Forelimb muscle (tissue), 1 donor: ENCODE measurements around the gene EFCAB7. TPM values are rescaled to one million over a fixed set of nuclear protein-coding genes. Genes with fewer than 3 reads are reported as not detected.

Experiments used
- DNase-seq: peaks from one replicate; pipeline ENCODE4 v3.0.0-alpha.2; 2013; ENCODE audit warnings: low read depth
- polyA plus RNA-seq: library from polyadenylated mRNA; unstranded; fragments of 120-200 nt; gene quantifications from one replicate; pipeline ENCODE4 v1.2.1, GENCODE V29; 2013; ENCODE audit not compliant: insufficient read length

EFCAB7 gene, protein sequence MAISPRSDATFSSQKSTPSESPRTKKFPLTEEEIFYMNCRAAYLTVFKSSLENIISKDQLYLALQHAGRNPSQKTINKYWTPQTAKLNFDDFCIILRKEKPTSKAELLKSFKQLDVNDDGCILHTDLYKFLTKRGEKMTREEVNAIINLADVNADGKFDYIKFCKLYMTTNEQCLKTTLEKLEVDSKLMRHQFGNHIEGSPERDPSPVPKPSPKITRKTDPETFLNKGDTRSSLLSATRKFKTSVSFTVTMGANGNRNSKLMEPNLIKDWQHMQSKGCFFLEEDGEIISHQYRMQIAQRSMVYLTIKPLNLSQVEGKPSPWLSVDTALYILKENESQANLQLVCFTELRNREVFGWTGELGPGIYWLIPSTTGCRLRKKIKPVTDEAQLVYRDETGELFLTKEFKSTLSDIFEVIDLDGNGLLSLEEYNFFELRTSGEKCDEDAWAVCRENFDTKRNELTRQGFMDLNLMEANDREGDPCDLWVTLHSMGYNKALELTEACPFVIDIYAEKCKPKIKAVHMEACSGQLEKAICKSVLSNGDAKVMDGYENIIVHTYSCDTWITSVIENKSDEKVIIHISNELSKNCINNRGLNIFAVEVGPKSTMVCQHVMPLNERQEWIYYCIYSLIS
- 9.4 TPM for polyA plus RNA-seq

DNA sequence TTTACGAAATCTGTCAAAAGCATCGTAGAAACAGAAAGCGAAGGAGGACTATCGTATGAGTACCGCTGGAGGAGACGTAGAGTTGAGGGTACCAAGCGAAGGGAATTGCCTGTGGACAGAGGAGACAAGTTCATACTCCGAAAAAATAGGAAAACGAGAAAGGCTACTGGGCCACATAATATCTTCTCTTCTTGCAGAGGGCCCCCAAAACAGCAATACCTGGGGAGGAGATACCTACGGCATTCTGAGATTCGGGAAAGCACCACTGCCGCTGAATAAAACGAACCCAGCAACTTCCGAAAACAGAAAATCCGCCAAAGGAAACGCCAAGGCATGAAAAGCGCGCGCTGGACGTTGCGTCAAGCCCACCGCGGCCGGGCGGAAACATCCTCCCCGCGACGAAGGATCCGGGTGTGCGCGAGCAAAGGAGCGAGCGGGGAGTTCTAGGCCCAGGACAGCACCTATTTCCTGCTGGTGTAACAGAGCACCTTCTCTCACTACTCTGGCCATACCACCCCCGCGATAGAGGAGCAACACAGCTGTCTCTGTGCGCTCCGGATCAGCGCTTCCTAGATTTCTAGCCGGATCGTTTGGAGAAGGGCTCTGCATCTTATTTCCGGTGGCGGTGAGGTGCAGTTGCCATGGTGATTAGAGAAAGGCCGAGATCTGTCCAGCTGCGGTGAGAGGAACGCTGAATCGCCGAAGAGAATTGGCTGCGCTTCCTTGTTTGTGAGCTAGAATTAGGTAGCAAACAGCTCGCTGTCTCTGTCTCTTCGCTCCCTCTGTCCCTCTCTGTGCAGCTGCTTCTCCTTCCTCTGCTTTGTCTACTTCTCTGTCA lies at the start of gene EFCAB7, which contains the start of gene ITGB3BP:
TSS of gene EFCAB7 (plus strand) at position 635 of the 838 bp plus-strand sequence. CDS start 2,048 bp downstream, outside the sequence.
TSS of gene ITGB3BP (minus strand) at position 335 of the 838 bp plus-strand sequence. CDS start at position 243, 92 bp downstream.
- peak; percentile 83 for DNase-seq

DNA sequence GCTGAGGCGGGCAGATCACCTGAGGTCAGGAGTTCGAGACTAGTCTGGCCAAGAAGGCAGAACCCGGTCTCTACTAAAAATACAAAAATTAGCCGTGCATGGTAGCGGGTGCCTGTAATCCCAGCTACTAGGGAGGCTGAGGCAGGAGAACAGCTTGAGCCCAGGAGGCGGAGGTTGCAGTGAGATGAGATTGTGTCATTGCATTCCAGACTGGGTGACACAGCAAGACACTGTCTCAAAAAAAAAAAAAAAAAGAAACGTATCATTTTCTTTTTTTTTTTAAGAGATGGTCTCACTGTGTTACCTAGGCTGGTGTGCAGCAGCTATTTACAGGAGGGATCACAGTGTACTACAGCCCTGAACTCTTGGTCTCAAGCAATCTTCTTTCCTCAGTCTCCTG lies 47.6 kb upstream of the EFCAB7 start:
- no peak for DNase-seq

DNA sequence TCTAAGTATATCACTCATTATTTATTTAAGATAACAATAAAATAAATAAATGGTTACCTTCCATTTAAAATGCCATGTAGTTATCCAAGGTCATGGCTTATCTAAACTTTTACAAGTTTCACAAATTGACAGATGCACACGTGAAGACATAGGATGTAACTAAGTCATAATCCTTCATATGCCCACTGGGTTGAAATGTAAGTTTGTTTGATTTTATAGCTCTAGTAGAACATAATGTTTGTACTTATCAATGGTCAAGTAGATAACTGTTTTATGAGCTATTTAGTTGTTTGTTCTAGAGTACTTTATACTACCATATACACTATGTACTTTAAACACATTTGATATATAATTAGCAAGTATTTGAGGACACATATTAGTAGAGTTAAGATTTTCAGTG lies 43.3 kb upstream of the EFCAB7 start:
- no peak for DNase-seq

DNA sequence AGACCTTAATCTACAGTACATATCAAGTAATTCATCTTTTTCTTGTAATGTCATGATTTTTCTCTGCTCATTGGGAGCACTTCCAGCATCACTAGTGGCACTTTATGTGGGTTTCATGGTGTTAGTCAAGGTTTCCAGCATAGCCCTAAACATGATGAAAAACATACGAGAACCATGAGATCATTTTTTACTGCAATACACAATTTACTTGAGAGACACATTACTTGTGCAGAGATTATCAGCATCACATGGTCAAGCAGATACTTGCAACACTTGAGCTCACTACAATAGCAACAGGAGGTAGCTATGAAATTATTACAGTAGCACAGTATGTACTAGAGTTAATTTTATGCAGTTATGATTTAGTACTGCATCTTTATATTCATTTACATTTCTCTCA lies 36.7 kb upstream of the EFCAB7 start:
- no peak for DNase-seq

DNA sequence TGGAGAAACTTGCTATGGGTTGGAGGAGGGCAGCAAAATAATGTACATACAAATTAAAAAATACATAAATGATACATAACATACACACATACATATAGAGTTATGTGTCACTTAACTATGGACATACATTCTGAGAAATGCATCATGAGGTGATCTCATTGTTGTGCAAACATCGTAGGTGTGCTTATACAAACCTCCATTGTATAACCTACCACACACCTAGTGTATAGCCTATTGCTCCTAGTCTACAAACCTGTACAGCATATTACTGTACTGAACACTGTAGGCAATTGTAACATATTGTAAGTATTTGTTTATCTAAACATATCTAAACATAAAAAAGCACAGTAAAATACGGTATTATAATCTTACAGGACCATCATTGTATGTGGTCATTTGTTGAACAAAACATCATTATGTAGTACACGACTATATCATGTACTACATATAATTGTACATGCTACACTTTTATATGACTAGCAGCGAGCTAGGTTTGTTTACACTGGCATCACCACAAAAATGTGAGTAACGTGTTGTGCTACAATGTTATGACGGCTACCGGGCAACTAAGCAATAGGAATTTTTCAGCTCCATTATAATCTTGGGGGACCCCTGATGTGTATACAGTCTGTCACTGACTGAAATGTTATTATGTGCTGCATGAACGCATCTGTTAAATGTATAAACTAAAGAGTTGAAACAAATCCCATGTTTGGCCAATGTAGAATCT lies 35.8 kb upstream of the EFCAB7 start:
- DNase-seq = no peak

DNA sequence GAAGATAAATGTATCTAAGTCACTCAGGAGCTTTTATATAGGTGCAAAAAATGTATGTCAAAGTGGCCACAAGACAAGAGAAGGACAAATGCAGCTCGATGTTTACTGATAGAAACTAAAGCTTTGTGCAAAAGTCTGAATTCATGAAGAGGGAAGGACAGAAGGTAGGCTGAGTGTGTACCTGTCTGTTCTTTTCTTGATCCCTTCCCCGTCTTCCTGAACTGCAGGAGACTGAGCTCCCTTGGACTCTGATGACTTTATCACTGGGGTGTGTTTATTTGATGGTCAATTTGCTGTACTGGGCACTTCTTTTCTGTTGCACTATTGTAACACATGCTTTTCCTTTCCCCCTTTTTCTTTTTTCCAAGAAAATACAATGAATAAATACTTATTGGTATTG lies 25.7 kb upstream of the EFCAB7 start:
- no peak for DNase-seq

DNA sequence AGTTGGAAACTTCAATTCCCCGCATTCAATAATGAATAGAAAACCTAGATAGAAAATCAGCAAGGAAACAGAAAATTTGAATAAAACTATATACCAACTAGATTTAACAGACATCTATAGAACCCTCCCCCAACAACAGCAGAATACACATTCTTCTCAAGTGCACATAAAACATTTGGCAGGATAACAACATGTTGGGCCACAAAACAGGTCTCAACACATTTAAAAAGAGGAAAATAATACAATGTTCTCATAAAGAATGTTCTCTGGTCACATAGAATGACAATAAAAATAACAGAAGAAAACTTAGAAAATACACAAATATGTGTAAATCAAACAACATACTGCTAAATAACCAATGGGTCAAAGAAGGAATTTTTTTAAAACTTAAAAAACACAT lies 25.2 kb upstream of the EFCAB7 start:
- DNase-seq = no peak

DNA sequence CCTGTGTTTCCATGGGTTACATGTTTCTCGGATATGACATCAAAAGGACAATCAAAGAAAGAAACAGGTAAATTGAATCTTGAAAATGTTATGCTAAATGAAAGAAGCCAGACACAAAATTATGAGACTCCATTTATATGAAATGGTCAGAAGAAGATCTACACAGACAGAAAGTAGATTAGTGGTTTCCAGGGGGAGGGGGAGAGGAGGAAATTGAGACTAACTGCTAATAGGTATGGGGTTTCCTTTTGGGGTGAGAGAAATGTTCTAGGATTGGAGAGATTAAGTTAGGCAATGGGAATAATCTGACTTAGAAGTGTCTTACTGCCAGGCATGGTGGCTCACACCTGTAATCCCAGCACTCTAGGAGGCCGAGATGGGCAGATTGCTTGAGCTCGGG lies 22.1 kb upstream of the EFCAB7 start:
- no peak for DNase-seq

DNA sequence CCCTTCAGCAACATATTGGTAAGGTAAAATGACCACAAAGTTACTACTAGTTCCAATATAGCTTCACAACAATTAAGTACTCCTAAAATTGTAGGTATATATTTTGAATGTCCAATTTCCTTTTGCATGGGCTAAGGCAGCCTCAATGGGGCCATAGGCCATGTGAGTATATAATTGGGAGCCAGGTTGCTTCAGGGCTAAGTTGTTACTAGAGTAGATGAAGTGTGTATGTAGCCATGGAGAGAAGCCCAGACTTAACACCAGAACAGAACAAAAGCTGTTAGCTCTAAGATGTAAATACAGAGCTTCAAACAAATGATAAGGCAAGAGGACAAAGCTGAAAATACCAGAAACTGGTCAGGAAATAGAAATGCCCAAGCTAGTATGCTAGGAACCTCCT lies 16.5 kb upstream of the EFCAB7 start:
- no peak for DNase-seq

DNA sequence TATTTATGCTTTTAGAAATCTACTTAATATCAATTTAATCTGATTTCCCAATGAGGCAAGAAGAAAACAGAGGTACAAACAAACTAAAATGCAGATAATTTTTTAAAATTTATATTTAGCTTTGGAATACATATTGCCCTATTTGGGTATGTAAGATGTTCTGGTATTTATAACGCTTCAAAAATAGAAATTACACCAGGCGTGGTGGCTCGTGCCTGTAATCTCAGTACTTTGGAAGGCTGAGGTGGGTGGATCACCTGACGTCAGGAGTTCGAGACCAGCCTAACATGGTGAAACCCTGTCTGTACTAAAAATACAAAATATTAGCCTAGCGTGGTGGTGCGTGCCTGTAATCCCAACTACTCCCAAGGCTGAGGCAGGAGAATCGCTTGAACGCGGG lies 13.6 kb upstream of the EFCAB7 start:
- no peak for DNase-seq

DNA sequence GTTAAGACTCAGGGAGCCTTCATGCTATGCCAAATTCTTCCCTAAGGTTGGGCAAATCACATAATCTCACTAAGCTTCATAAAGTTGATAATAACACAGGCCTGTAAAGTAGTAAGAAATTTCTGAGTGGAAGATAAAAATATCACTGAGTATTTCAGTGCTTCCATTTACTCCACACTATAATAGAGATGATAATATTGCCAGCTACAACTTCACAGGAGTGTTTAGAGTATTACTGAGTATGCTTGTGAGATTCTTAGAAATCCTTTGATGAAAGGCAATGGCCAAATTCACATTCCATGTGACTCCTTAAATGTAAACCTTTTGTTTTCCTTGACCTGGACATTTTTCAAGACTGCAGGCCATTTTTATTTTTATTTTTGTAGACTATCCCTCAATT lies 10.7 kb upstream of the EFCAB7 start:
- DNase-seq = no peak

DNA sequence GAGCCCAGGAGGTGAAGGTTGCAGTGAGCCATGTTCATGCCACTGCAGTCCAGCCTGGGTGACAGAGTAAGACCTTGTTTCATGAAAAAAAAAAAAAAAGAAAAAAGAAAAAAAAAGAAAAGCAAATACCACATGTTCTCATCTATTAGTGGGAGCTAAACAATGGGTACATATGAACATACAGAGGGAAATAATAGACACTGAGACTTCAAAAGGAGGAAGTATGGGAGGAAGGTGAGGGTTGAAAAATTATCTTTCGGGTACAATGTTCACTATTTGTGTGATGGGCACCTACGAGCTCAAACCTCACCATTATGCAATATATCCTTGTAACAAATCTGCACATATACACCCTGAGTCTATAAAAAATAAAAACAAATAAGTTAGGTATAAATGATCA lies 6.7 kb upstream of the EFCAB7 start:
- no peak for DNase-seq

DNA sequence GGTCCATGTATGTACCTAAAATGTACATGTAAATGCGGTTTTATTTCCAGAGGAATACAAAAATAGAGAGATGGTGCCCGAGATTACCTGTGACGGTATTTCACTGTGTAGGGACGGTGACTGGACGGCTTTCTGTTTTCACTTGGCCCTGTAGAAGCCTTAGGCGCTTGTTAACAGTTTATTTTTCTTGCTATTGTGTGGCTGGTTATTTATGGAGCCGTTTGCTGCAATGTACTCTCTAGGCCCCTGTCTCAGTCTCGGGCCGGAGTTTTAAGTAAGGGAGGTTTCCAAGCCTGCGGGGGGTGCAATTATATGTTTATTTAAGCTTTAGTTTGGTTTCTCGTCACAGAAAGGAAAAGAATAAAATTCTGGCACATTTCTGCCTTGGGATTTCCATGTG lies 413 bp downstream of the EFCAB7 start:
- no peak for DNase-seq

DNA sequence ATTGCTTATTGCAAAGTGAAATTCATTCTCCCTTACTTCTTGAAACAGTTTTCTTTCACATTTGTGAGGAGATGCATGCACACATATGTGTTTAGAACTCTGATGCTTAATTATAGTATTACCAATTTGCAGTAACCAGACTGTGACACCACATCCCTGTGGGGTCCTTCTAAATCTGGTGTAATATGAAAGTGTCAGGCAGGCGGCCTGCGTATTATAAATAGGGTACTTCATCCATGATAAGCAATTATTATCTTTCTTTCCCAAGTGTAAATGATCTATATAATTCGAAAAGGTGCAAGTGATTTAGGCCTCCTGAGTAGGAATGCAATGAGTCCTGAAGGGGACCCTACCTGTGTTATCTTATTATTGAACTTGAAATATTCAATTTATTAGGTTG lies 876 bp downstream of the EFCAB7 start:
- no peak for DNase-seq

DNA sequence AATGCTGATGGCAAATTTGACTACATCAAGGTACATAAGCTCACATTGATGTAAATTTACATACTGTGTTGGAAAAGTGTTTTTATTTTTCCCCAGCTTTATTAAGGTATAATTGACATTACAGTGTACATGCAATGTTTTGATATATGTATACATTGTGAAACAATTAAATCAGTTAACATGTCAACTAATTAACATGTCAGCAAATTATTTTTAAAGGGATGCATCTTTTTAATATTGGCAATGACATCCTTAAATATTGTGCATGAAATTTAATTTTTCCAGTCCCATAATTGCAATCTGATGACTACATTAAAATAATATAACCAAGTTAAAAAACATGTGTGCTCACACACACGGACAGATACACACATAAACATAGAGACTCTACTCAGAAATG lies 9.4 kb downstream of the EFCAB7 start:
- no peak for DNase-seq

DNA sequence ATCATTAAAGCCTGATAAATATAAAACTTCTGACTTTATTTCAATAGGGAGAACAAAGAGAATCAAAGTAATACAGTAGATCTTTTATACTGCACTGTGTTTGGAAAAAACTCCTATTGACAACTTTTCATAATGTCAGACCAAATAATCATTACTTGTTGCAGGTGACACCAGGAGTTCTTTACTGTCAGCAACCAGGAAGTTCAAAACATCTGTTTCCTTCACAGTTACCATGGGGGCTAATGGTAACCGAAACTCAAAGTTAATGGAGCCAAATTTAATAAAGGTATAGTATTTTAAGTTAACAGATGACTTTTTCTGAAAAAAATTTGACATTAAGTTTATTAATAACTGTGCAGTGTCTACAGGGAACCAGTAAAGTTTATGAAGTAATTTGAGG lies 10.6 kb downstream of the EFCAB7 start:
- no peak for DNase-seq

DNA sequence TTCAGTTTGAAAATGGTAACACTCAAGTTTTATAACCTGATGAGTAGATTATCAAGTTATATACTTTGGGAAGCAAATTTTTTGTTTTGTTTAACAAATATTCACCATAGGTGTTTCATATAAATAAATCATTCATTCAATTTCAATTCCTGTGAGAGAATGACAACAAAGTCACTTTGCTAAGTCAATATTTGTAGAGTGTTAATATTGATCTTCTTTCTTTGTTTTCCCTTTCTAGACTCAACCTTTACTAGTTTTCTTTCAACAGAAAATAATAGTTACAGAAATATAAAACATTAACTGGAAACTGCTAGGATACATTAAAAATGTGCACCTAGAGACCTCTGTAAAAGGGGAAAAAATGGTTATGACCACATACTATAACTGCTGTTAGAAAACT lies 11.1 kb downstream of the EFCAB7 start:
- DNase-seq = no peak

DNA sequence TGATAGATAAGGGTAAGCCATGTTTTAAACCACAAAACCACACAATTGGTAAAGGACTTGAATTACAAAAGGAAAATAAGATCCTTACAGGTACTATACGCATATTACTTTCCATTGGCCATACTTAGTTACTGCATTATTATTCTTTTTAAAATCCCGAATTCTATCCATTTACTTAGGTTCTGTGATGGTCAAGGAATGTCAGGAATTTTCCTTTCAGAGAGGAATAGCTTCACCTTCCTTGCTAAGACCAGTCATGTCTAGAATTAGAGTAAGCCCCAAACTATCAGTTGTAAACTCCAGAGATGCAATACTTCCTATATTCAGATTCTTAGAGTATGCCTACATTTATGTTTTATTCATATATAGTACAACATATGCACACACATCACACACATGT lies 13.7 kb downstream of the EFCAB7 start:
- no peak for DNase-seq

DNA sequence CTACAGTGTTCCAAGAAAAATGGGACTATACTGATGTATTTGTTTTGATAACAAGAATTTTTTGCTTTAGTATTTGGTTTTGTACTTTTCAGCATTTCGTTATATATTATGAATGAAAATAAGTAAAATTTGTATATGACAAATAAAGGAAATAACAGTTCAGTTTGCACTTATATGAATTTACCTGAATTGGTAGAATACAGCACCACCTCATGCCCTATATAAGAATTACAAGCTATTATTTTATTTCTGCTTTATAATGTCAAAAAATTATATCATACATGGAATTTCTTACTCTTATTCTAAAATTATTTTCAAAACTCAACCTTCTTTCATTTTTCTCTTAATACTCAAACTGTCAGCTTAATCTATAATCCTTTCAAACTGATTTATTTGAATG lies 14.6 kb downstream of the EFCAB7 start:
- no peak for DNase-seq

DNA sequence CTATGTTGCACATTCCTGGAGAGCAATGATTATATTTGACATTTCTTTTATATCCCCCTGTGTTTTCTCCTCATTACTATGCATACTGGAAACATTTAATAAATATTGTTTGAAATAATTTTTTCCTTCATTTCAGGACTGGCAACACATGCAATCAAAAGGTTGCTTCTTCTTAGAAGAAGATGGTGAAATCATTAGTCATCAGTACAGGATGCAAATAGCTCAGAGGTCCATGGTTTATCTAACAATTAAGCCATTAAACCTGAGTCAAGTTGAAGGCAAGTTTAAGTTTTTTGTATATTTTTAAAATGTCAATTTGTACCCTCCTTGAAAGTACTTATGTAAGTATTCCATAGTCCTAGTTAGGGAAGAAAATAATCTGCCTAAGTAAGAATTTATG lies 22.5 kb downstream of the EFCAB7 start:
- no peak for DNase-seq

DNA sequence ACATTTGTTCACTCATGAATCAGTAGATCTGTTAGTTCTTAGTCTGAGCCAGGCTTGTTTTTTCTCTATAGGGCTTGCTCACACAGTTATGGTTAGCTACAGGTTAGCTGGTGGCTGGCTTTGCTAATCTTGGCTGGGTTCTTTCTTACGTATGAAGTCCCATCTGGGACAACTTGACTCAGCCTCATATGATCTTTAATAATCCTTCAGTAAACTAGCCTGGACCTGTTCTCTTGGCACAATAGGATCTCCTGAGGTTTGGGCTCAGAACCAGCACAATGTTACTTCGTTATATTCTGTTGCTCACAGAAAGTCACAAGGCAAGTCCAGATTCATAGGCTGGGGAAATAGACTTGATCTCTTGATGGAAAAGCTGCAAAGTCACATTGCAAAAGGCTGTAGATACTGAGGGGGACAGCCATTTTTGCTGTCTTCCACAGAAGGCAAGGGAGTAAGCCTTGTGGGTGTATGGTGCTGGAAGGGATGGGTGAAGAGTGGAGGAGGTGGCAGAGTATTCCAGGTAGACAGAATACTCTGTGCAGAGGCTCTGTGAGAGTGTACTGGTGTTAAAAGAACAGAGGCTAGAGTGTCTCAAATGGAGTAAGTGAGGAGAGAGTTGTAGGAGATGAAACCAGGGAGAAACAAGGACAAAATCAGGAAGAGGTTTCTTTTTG lies 24.4 kb downstream of the EFCAB7 start:
- DNase-seq = no peak
